Mesothelial cell of epicardium (in vitro differentiated cells): ENCODE results near the gene EMILIN1. TPM values are rescaled to one million over a fixed set of nuclear protein-coding genes. Genes with fewer than 3 reads are reported as not detected.

Experiments used
- DNase-seq, 2 experiments: peaks; one replicate each; pipeline ENCODE4 v3.0.0; 2021; ENCODE audit warnings: low spot score in 2 of 2; ENCODE audit not compliant: unreplicated experiment in 2 of 2
- H3K27ac Mint-ChIP-seq: 2 replicates; pipeline ENCODE4 v1.8.0; 2021; ENCODE audit warnings: mixed read lengths
- H3K27me3 Mint-ChIP-seq: 2 replicates; pipeline ENCODE4 v1.8.0; 2021; ENCODE audit warnings: low read depth, mixed read lengths
- H3K36me3 Mint-ChIP-seq: 2 replicates; pipeline ENCODE4 v1.8.0; 2021; ENCODE audit warnings: mixed read lengths
- H3K4me1 Mint-ChIP-seq: 2 replicates; pipeline ENCODE4 v1.8.0; 2021; ENCODE audit warnings: mixed read lengths
- H3K4me3 Mint-ChIP-seq: 2 replicates; pipeline ENCODE4 v1.8.0; 2021; ENCODE audit warnings: mild to moderate bottlenecking, moderate library complexity, mixed read lengths
- H3K9me3 Mint-ChIP-seq: 2 replicates; pipeline ENCODE4 v1.8.0; 2021; ENCODE audit warnings: mixed read lengths
- total RNA-seq: library from RNA; stranded (reverse); gene quantifications from 3 replicates; pipeline ENCODE4 v1.2.1, GENCODE V29; 2021
- TF ChIP-seq, protein P1 (sequence below): fragments of 200-600 bp; sonication (generic); IDR thresholded peaks from one replicate; pipeline ENCODE4 v1.5.0; 2021; ENCODE audit warnings: antibody characterized with exemption; ENCODE audit not compliant: unreplicated experiment

EMILIN1 gene
- total RNA-seq, 1 donor from 2014 or later = 179 TPM

DNA sequence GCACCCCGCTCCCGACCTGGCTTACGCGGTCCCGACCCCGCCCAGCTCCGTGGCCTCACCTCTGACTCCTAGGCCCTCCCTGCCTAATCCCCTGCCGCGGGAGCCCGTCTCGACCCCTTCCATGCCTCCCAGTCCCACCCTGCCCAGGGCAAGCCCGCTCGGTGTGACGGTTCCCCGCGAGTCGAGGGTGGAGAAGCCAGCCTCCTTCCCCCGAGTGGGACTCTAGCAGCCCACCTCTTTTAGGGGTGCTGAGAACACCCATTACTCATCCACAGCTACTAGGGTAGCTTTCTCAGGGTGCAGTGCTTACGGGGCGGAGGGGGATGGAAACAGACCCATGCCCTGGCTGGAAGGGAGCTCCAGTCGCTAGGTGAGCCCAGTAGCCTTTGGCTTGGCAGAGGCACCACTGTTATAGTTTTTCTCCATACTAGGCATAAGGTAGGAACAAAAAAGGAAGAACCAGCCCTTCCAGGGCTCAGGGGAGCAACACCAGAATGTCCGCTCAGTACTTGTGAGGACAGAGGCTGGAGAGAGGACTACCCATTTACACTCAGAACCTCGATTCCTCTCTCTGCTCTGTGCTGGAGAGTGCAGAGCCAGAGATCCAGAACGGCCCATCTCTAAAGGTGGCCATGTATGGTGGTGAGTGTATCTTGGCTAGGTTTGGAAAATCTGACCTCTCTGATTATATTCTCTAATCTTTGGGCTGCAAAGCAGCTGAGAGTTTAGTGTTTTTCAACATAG is 26.3 kb upstream of the EMILIN1 start:
- Mint-ChIP-seq H3K27ac (peak overlapping the region; percentile 87), H3K4me3 (peak overlapping the region; percentile 87), H3K9me3 (no peaks in the 10 kb centered on the region), H3K27me3 (peaks cover 6% of the 10 kb centered on the region), H3K4me1 (peaks cover 12% of the 10 kb centered on the region), H3K36me3 (peaks cover 16% of the 10 kb centered on the region)
- peak in 1 of 2 experiments; percentile 45 for DNase-seq
- TF ChIP-seq, protein P1, sequence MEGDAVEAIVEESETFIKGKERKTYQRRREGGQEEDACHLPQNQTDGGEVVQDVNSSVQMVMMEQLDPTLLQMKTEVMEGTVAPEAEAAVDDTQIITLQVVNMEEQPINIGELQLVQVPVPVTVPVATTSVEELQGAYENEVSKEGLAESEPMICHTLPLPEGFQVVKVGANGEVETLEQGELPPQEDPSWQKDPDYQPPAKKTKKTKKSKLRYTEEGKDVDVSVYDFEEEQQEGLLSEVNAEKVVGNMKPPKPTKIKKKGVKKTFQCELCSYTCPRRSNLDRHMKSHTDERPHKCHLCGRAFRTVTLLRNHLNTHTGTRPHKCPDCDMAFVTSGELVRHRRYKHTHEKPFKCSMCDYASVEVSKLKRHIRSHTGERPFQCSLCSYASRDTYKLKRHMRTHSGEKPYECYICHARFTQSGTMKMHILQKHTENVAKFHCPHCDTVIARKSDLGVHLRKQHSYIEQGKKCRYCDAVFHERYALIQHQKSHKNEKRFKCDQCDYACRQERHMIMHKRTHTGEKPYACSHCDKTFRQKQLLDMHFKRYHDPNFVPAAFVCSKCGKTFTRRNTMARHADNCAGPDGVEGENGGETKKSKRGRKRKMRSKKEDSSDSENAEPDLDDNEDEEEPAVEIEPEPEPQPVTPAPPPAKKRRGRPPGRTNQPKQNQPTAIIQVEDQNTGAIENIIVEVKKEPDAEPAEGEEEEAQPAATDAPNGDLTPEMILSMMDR = no peak

DNA sequence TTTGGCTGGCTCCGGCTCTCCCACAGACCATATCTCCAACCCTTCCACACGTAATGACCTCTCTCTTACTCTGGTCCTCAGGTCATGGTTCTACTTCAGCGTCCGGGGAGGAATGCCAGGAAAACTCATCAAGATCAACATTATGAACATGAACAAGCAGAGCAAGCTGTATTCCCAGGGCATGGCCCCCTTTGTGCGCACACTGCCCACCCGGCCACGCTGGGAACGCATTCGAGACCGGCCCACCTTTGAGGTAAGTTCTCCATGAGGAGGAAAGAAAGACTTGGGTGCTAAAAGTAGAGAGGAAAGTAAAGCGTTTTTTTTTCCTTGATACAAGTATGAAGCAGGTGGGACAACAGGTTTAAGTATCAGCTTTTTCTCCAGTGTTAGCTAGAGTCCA is 25.1 kb upstream of the EMILIN1 start:
- Mint-ChIP-seq H3K27ac (no peak overlapping the region), H3K36me3 (peaks cover 16% of the 10 kb centered on the region), H3K4me1 (peaks cover 12% of the 10 kb centered on the region), H3K9me3 (no peaks in the 10 kb centered on the region), H3K4me3 (peak overlapping the region; percentile 87), H3K27me3 (peaks cover 6% of the 10 kb centered on the region)
- TF ChIP-seq, protein P1 = no peak
- no peak for DNase-seq

DNA sequence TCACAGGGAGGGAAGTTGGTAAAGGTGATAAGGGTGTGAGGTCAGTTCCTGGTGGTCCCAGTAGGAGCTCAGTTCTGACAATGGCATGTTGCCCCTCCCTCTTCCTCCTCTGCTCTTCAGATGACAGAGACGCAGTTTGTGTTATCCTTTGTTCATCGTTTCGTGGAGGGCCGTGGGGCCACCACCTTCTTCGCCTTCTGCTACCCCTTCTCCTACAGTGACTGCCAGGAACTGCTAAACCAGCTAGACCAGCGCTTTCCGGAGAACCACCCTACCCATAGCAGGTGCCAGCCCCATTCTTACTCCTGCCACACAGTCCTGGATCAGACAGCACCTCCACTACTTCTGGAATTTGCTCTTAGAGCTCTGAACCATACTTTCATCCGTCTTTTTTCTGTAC is 24.6 kb upstream of the EMILIN1 start:
- Mint-ChIP-seq H3K4me3 (peak overlapping the region; percentile 15), H3K27ac (no peak overlapping the region), H3K9me3 (no peaks in the 10 kb centered on the region), H3K4me1 (peaks cover 12% of the 10 kb centered on the region), H3K27me3 (peaks cover 6% of the 10 kb centered on the region), H3K36me3 (peaks cover 18% of the 10 kb centered on the region)
- no peak for DNase-seq
- TF ChIP-seq, protein P1 = no peak

DNA sequence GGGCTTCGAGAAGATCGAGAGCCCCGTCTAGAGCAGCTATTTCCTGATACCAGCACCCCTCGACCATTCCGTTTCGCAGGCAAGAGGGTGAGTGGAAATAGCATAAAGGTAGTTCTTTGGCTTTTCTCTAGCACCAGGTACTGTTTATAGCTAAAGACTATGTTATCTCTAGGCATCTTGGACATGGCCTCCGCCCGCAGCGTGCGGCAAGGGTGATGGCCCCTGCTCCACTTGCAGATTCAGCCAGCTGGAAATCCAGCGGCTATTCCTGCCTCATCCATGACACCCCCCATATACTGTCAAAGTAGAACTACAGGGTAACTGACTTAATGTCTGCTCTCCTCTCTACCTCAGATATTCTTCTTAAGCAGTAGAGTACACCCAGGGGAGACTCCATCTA is 23.7 kb upstream of the EMILIN1 start:
- H3K27me3 Mint-ChIP-seq = peaks cover 6% of the 10 kb centered on the region
- no peaks in the 10 kb centered on the region for H3K9me3 Mint-ChIP-seq
- H3K36me3 Mint-ChIP-seq = peaks cover 20% of the 10 kb centered on the region
- DNase-seq = no peak
- TF ChIP-seq, protein P1 = no peak
- H3K27ac Mint-ChIP-seq = no peak overlapping the region
- no peak overlapping the region for H3K4me3 Mint-ChIP-seq
- peaks cover 6% of the 10 kb centered on the region for H3K4me1 Mint-ChIP-seq

DNA sequence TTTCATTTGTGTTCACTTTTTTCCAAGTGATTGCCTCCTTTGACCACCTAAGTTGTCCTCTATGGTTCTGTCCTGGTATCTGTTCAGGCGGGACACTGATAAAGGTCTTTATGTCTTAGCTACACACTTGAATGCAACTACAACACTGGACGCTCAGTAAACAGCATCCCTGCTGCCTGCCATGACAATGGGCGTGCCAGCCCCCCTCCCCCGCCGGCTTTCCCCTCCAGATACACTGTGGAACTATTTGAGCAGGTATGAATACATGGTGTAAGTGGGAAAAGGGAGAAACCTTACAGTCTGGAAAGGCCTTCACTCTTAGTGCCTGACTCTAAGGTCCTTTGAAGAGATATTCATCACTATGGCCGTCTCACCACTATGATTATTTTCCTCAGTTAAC is 21.2 kb upstream of the EMILIN1 start:
- H3K27ac Mint-ChIP-seq = no peak overlapping the region
- TF ChIP-seq, protein P1 = no peak
- no peaks in the 10 kb centered on the region for H3K27me3 Mint-ChIP-seq
- no peaks in the 10 kb centered on the region for H3K9me3 Mint-ChIP-seq
- no peak for DNase-seq
- peaks cover 18% of the 10 kb centered on the region for H3K36me3 Mint-ChIP-seq
- no peak overlapping the region for H3K4me3 Mint-ChIP-seq
- H3K4me1 Mint-ChIP-seq = peaks cover 2% of the 10 kb centered on the region

DNA sequence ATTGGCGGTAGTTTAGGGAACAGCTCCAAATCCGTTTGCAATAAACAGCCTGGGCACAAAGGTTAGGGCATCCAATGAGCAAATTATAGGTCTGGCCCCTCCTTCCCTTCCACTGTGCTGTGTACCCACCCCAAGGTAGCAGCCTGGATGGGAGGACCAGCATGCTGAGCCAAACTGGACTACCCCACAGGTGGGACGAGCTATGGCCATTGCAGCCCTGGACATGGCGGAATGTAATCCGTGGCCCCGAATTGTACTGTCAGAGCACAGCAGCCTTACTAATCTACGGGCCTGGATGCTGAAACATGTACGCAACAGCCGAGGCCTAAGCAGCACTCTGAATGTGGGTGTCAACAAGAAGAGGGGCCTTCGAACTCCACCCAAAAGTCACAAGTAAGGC is 20.2 kb upstream of the EMILIN1 start:
- Mint-ChIP-seq H3K27me3 (no peaks in the 10 kb centered on the region), H3K27ac (no peak overlapping the region), H3K36me3 (peaks cover 25% of the 10 kb centered on the region), H3K4me3 (no peak overlapping the region), H3K9me3 (no peaks in the 10 kb centered on the region), H3K4me1 (no peaks in the 10 kb centered on the region)
- TF ChIP-seq, protein P1 = no peak
- DNase-seq = no peak
